ENCODE results near the gene YTHDF1. TPM values are rescaled to one million over a fixed set of nuclear protein-coding genes. Genes with fewer than 3 reads are reported as not detected.

YTHDF1 gene
- total RNA-seq, 1 experiment from 2014 or later = 42.6 TPM

DNA sequence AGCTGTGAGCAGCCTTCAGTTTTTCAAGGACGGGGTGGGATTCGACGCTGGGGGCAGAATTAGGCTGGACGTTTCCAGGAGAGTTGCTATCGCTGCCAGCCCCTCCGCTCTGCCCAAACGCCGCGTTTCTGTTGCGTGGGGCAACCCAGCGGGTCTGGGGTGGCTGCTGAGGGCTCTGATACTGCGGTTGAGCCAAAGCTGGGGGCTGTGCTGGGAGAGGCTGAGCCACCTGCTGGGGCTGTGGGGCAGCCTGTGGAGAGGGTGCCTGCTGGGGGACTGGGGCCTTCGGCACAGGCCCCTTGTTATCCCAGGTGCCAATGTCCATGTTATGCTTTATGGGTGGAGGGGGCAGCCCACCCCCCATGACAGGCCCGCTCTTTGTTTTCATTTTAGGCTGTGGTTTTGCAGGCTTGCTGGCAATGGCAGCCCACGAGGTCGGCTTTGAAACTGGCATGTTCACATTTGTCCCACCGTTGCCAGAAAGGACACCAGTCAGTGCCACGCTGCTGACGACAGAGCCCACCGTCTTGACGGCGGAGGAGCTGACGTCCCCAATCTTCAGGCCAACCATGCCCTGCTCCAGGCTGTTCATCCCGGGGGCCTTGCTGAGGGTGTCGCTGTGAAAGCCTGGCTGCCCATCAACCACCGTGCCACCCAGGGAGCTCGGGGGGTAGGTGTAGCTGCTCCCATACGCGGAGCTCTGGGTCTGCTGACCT lies 13.0 kb downstream of the YTHDF1 start:
- H3K4me3 ChIP-seq = no peak overlapping the region
- H3K79me2 ChIP-seq (ENCODE audit: low read depth) = peaks cover 90% of the 10 kb centered on the region
- no peaks in the 10 kb centered on the region for H3K27me3 ChIP-seq (ENCODE audit: insufficient read depth, low read depth)
- CTCF ChIA-PET = no interaction called here
- peaks cover 19% of the 10 kb centered on the region for H3F3A ChIP-seq (ENCODE audit: insufficient read depth, low read depth)
- H3K4me2 ChIP-seq = no peak overlapping the region
- no TSS peak for BruUV-seq (replicated peaks)
- no peak overlapping the region for H2AFZ ChIP-seq
- no peaks in the 10 kb centered on the region for H3K4me1 ChIP-seq (replicated peaks; ENCODE audit: insufficient read depth)
- H3K36me3 ChIP-seq (ENCODE audit: low read depth) = peaks cover 38% of the 10 kb centered on the region; the same call in 1 of the 2 replicates
- intact Hi-C loops (cut with micrococcal nuclease; ENCODE audit: unreplicated experiment) = no loop called here
- peaks cover 100% of the 10 kb centered on the region for H4K20me1 ChIP-seq (ENCODE audit: insufficient read depth)
- TF ChIP-seq, protein P1, sequence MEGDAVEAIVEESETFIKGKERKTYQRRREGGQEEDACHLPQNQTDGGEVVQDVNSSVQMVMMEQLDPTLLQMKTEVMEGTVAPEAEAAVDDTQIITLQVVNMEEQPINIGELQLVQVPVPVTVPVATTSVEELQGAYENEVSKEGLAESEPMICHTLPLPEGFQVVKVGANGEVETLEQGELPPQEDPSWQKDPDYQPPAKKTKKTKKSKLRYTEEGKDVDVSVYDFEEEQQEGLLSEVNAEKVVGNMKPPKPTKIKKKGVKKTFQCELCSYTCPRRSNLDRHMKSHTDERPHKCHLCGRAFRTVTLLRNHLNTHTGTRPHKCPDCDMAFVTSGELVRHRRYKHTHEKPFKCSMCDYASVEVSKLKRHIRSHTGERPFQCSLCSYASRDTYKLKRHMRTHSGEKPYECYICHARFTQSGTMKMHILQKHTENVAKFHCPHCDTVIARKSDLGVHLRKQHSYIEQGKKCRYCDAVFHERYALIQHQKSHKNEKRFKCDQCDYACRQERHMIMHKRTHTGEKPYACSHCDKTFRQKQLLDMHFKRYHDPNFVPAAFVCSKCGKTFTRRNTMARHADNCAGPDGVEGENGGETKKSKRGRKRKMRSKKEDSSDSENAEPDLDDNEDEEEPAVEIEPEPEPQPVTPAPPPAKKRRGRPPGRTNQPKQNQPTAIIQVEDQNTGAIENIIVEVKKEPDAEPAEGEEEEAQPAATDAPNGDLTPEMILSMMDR (conservative IDR thresholded peaks at IDR 0.05) = no peak
- no peak for TF ChIP-seq EZH2 (IDR thresholded peaks at IDR 0.05; ENCODE audit: low read depth)
- H3K9me3 ChIP-seq (ENCODE audit: insufficient read depth, low read depth) = no peaks in the 10 kb centered on the region
- no peaks in the 10 kb centered on the region for H3K9me2 ChIP-seq (ENCODE audit: insufficient read depth)
- POLR2A ChIA-PET (ENCODE audit: unreplicated experiment) = no interaction called here
- no peak overlapping the region for H3K27ac ChIP-seq
- DNase-seq = no peak

- no peaks in the 10 kb centered on the region for H3K9me2 ChIP-seq (ENCODE audit: insufficient read depth)
- no peak for TF ChIP-seq EZH2 (IDR thresholded peaks at IDR 0.05; ENCODE audit: low read depth)
- TF ChIP-seq, protein P1 (conservative IDR thresholded peaks at IDR 0.05) = no peak
- H3K36me3 ChIP-seq (ENCODE audit: low read depth) = peaks cover 33% of the 10 kb centered on the region; the same call in 1 of the 2 replicates
- BruUV-seq (replicated peaks) = no TSS peak
- H3K4me2 ChIP-seq = no peak overlapping the region
- no peaks in the 10 kb centered on the region for H3K4me1 ChIP-seq (replicated peaks; ENCODE audit: insufficient read depth)
- POLR2A ChIA-PET (ENCODE audit: unreplicated experiment) = no interaction called here
- H3K9me3 ChIP-seq (ENCODE audit: insufficient read depth, low read depth) = no peaks in the 10 kb centered on the region
- no peaks in the 10 kb centered on the region for H3K27me3 ChIP-seq (ENCODE audit: insufficient read depth, low read depth)
- H2AFZ ChIP-seq = no peak overlapping the region
- no peak overlapping the region for H3K4me3 ChIP-seq
- peaks cover 100% of the 10 kb centered on the region for H4K20me1 ChIP-seq (ENCODE audit: insufficient read depth)
- DNase-seq = no peak
- CTCF ChIA-PET = no interaction called here
- intact Hi-C loops (cut with micrococcal nuclease; ENCODE audit: unreplicated experiment) = no loop called here
- H3K27ac ChIP-seq = no peak overlapping the region
- peaks cover 16% of the 10 kb centered on the region for H3F3A ChIP-seq (ENCODE audit: insufficient read depth, low read depth)
- H3K79me2 ChIP-seq (ENCODE audit: low read depth) = peaks cover 99% of the 10 kb centered on the region
Observed at GRCh38 chr20:63202021-63202420, 13.9 kb downstream of the YTHDF1 start.

DNA sequence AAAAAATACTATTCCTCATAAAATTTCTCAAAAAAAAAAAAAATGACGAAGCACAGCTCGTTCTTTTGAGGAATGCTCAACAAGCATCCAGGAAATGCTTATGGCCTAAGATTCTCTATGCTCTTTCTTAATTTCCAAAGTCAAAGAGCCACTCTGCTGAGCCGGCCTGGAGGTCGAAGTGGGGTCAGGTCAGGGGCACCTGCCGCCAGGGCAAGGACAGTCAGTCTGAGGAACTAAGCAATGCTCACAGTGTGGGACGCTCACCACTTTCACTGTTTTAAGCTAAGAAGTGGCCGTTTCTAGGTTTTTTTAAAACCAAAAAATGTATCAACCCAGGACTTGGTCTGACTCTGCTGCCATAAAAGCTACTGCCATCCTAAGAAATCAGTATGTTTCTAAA lies 17.3 kb downstream of the YTHDF1 start:
- Histone ChIP-seq H3K4me1 (replicated peaks; ENCODE audit: insufficient read depth) (no peaks in the 10 kb centered on the region), H3K9me2 (ENCODE audit: insufficient read depth) (no peaks in the 10 kb centered on the region), H3K36me3 (ENCODE audit: low read depth) (peaks cover 52% of the 10 kb centered on the region; the same call in 1 of the 2 replicates), H3K4me2 (no peak overlapping the region), H3K79me2 (ENCODE audit: low read depth) (peaks cover 78% of the 10 kb centered on the region), H2AFZ (no peak overlapping the region), H3K27ac (no peak overlapping the region), H3K27me3 (ENCODE audit: insufficient read depth, low read depth) (no peaks in the 10 kb centered on the region), H4K20me1 (ENCODE audit: insufficient read depth) (peaks cover 89% of the 10 kb centered on the region), H3K4me3 (no peak overlapping the region), H3K9me3 (ENCODE audit: insufficient read depth, low read depth) (no peaks in the 10 kb centered on the region), H3F3A (ENCODE audit: insufficient read depth, low read depth) (peaks cover 30% of the 10 kb centered on the region)
- no peak for DNase-seq
- no TSS peak for BruUV-seq (replicated peaks)
- TF ChIP-seq, protein P1 (conservative IDR thresholded peaks at IDR 0.05) = no peak
- no peak for TF ChIP-seq EZH2 (IDR thresholded peaks at IDR 0.05; ENCODE audit: low read depth)
- ChIA-PET POLR2A (ENCODE audit: unreplicated experiment) (no interaction called here), CTCF (interaction anchor here (0.7 kb wide), 1 partner anchor 496 kb away, joined by 9 read pairs; no protein-coding TSS in a partner anchor)
- intact Hi-C loops (cut with micrococcal nuclease; ENCODE audit: unreplicated experiment) = no loop called here
